Esophagus squamous epithelium (tissue), 5 donors: ENCODE data around the gene BOK. TPM values are rescaled to one million over a fixed set of nuclear protein-coding genes. Genes with fewer than 3 reads are reported as not detected.
A peak's percentile ranks its signal among the peaks of the same experiment; 100 is the strongest.

Experiments used
- DNase-seq: peaks from one replicate; lab custom pipeline; 2025; lab: John Stamatoyannopoulos, UW
- H3K27ac ChIP-seq, 4 donors: fragments of 200-600 bp; sonication (generic); one replicate each; pipeline ENCODE4 v1.5.1; 2016 to 2019; ENCODE audit warnings: mild to moderate bottlenecking in 1 of 4
- H3K27me3 ChIP-seq, 4 donors: fragments of 200-600 bp; sonication (generic); 1 replicate in 3 of 4; 2 replicates in 1 of 4; pipeline versions ENCODE4 v1.5.1 to v1.6.0; 2017 to 2021; ENCODE audit warnings: antibody characterized with exemption in 1 of 4
- H3K36me3 ChIP-seq, 3 donors: fragments of 200-600 bp; sonication (generic); one replicate each; pipeline ENCODE4 v1.5.1; 2016 to 2019
- H3K4me1 ChIP-seq, 3 donors: fragments of 200-600 bp; sonication (generic); one replicate each; pipeline ENCODE4 v1.5.1; 2017 to 2019
- H3K4me3 ChIP-seq, 4 donors: fragments of 200-600 bp; sonication (generic); 1 replicate in 3 of 4; 2 replicates in 1 of 4; pipeline ENCODE4 v1.5.1; 2016 to 2019; ENCODE audit warnings: mild to moderate bottlenecking in 2 of 4, moderate library complexity in 1 of 4
- H3K9me3 ChIP-seq, 3 donors: fragments of 200-600 bp; sonication (generic); one replicate each; pipeline ENCODE4 v1.5.1; 2016 to 2019
- POLR2A ChIP-seq, 4 donors: fragments of 450-650 bp; IDR thresholded peaks; one replicate each; pipeline ENCODE4 v1.6.1; 2017; ENCODE audit warnings: antibody characterized with exemption in 4 of 4, mild to moderate bottlenecking in 4 of 4, moderate library complexity in 3 of 4
- WGBS, 2 donors: methylation state at CpG; one replicate each; pipeline ENCODE4 v1.1.5; 2018; 5-methylcytosine and 5-hydroxymethylcytosine counted together
- intact Hi-C: fragments of 100-400 bp; cut with DNase I; formaldehyde crosslinking; loops from one replicate; pipeline ENCODE4 v1.15.0; 2022
- total RNA-seq, 4 donors: library from RNA; depleted of rRNA; stranded (reverse); fragments of >200 nt; gene quantifications; one replicate each; pipeline ENCODE4 v1.1.0, GENCODE V29; 2016
- TF ChIP-seq, protein P1 (sequence below), 6 experiments: fragments of 450-650 bp in 4 of 6; fragments of 200-600 bp in 2 of 6; sonication (generic) in 2 of 6; IDR thresholded peaks; one replicate each; pipeline ENCODE4 v1.5.1; 2016 to 2019; ENCODE audit warnings: antibody characterized with exemption in 6 of 6, mild to moderate bottlenecking in 4 of 6, moderate library complexity in 4 of 6
- donor health status: DM: yes; HTN: yes; CAD: no.

Gene BOK
- total RNA-seq, 4 donors from 2014 or later = 35.5 to 57.1 (median 51.2) TPM

DNA sequence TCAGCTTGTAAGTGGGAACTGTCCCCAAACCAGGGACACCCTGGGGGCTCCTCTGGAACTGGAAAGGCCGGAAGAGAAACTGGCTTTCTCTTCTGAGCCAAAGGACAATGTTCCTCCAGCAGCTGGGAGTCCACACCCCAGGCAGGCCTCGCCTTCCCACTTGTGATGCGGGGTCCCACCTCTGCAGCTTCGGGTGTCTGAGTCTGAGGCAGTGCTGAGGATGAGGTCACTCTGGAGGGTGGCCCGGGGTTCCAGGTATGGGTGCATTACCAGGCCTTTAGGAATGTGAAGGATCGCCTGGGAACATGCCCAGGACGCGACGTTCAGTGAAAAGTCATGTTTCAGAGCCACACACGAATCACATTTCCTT, 18.2 kb upstream of the BOK start:
- WGBS, 2 donors = 0 to 33% methylated on average over 1 to 6 of the region's 10 CpGs
- Histone ChIP-seq H3K36me3 (no peaks in the 10 kb centered on the region), H3K27me3 (peaks cover 0 to 52% (median 0%) of the 10 kb centered on the region in 4 donors), H3K4me3 (peak overlapping the region; percentile 33 to 69 (median 48)), H3K27ac (peak overlapping the region in 2 of 4 donors; percentile 47 to 72), H3K4me1 (peaks cover 0 to 25% (median 13%) of the 10 kb centered on the region in 3 donors), H3K9me3 (peaks cover 0 to 6% (median 0%) of the 10 kb centered on the region in 3 donors)
- no peak for TF ChIP-seq POLR2A (IDR thresholded peaks at IDR 0.05)
- TF ChIP-seq, protein P1, sequence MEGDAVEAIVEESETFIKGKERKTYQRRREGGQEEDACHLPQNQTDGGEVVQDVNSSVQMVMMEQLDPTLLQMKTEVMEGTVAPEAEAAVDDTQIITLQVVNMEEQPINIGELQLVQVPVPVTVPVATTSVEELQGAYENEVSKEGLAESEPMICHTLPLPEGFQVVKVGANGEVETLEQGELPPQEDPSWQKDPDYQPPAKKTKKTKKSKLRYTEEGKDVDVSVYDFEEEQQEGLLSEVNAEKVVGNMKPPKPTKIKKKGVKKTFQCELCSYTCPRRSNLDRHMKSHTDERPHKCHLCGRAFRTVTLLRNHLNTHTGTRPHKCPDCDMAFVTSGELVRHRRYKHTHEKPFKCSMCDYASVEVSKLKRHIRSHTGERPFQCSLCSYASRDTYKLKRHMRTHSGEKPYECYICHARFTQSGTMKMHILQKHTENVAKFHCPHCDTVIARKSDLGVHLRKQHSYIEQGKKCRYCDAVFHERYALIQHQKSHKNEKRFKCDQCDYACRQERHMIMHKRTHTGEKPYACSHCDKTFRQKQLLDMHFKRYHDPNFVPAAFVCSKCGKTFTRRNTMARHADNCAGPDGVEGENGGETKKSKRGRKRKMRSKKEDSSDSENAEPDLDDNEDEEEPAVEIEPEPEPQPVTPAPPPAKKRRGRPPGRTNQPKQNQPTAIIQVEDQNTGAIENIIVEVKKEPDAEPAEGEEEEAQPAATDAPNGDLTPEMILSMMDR (IDR thresholded peaks at IDR 0.05) = no peak
- intact Hi-C loops = no loop called here
- no peak for DNase-seq

DNA sequence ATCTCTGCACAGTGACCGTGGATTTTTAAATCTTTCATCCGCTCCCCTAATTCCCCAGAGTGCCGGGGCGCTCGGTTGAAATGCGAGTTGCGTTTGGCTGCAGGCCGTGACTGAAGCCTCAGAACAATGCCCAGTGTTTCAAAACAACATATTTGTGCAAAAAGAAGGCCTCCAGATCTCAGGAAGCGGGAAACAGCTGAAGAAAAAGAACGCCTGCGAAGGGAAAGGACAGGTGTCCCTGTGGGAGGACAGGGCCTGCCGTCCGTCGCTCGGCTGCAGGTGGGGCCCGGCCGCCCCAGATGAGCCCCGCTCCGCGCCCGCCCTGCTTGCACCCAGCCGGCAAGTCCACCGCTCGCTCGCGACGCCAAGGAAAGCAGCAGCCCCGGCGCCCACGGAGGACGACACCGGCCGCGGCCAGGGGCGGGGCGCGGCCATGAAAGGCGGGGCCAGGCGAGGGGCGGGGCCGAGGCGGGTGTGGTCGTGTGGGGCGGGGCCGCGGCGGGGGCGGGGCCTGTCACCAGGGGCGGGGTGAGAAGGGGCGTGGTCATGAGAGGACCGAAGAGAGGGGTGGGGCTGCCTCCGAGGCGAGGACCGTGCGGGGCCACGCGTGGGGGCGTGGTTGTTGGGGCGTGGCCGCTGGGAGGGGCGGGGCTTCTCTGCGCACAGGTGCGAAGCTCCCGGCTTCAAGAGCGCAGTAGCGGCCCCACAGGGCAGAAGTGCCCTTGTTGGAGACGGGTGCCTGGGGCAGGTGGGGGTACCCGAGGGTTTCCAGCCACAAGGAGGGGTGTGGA, 17.6 kb upstream of the BOK start:
- Histone ChIP-seq H3K9me3 (peaks cover 0 to 6% (median 0%) of the 10 kb centered on the region in 3 donors), H3K4me1 (peaks cover 0 to 25% (median 13%) of the 10 kb centered on the region in 3 donors), H3K27ac (peak overlapping the region in 2 of 4 donors; percentile 47 to 72), H3K27me3 (peaks cover 0 to 57% (median 0%) of the 10 kb centered on the region in 4 donors), H3K4me3 (peak overlapping the region; percentile 33 to 69 (median 48)), H3K36me3 (no peaks in the 10 kb centered on the region)
- intact Hi-C loops = no loop called here
- DNase-seq = no peak
- 3 to 20% methylated on average over 3 to 7 of the region's 68 CpGs for WGBS, 2 donors
- TF ChIP-seq POLR2A (IDR thresholded peaks at IDR 0.05) = no peak
- TF ChIP-seq, protein P1 (IDR thresholded peaks at IDR 0.05) = no peak

DNA sequence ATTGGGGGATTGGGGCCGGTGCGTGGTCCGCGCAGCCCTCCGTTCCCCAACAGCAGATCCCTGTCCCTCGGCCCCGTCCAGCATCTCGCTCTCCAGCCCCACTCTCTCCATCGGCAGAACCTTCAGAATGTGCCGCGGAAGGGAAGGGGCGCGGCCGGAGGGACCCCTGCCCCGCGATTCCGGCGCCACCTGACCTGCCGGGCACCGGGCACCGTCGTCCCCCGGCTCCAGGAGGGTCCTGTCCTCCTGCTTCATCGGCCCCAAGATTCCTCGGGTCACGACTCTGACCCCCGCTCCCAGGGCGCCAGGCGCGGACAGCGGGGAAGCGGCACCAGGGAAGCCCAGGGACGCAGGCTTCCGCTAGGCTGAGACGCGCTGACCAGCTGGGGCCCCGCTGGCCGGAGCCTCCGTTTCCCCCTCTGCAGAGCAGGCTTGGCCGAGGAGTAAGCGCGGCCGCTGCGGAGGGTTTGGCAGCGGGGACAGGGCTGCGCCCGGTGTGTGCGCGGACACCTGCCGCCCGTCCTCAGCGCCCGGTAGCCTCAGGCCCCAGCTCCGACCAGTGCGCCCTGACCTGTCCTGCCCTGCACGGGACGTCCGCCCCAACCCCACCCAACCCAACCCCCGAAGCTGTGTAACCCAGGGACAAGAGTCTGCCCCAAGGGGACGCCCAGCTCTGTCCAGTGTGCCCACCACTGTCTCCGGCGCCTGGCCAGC, 16.8 kb upstream of the BOK start:
- Histone ChIP-seq H3K27me3 (peaks cover 0 to 64% (median 0%) of the 10 kb centered on the region in 4 donors), H3K4me1 (peaks cover 0 to 29% (median 15%) of the 10 kb centered on the region in 3 donors), H3K4me3 (peak overlapping the region in 3 of 4 donors; percentile 45 to 69 (median 52)), H3K36me3 (no peaks in the 10 kb centered on the region), H3K9me3 (peaks cover 0 to 6% (median 0%) of the 10 kb centered on the region in 3 donors), H3K27ac (no peak overlapping the region)
- DNase-seq = no peak
- WGBS, 2 donors = 30% methylated on average over 7 of the region's 62 CpGs; no CpG with 5 or more reads in 1 of the 2 donors
- TF ChIP-seq, protein P1 (IDR thresholded peaks at IDR 0.05) = no peak
- no peak for TF ChIP-seq POLR2A (IDR thresholded peaks at IDR 0.05)
- intact Hi-C loops = no loop called here

DNA sequence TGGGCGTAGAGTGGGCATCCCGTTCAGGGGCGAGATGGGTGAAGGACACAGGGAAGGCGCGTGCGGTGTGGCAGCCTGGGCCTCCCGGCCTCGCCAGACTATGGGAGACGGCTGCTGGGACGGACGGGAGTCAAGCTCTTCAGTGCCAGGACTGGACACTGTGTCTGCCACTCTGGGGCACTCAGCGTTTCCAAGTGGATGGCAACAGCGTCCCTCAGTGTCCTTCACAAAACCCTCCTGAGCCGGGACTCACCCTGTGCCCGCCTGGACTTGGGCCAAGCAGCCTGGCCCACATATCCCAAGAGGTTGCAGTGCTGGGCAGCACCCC, 16.3 kb upstream of the BOK start:
- intact Hi-C loops = no loop called here
- H3K4me3 ChIP-seq = no peak overlapping the region
- DNase-seq = no peak
- WGBS, 2 donors = 80 to 96% methylated on average over 2 to 4 of the region's 15 CpGs
- H3K9me3 ChIP-seq = peaks cover 0 to 6% (median 0%) of the 10 kb centered on the region in 3 donors
- TF ChIP-seq POLR2A (IDR thresholded peaks at IDR 0.05) = no peak
- TF ChIP-seq, protein P1 (IDR thresholded peaks at IDR 0.05) = no peak
- H3K36me3 ChIP-seq = no peaks in the 10 kb centered on the region
- H3K27ac ChIP-seq = no peak overlapping the region
- peaks cover 0 to 69% (median 0%) of the 10 kb centered on the region in 4 donors for H3K27me3 ChIP-seq
- H3K4me1 ChIP-seq = peaks cover 0 to 34% (median 20%) of the 10 kb centered on the region in 3 donors
